ENCODE data around the gene NFIB.

Gene NFIB

GRCh38 chr9:14306672-14307660 is 7.0 kb downstream of the NFIB start:
- H3K4me3 ChIP-seq (ENCODE audit: low read depth, low read length): no peak overlapping the region
- POLR2A ChIA-PET: no interaction called here
- CTCF ChIA-PET: interaction anchor here (0.6 kb wide), 1 partner anchor 47 kb away, joined by 3 read pairs; no protein-coding TSS in a partner anchor
- DNase-seq (ENCODE audit: low read depth, low spot score): no peak
- TF ChIP-seq, protein P1, sequence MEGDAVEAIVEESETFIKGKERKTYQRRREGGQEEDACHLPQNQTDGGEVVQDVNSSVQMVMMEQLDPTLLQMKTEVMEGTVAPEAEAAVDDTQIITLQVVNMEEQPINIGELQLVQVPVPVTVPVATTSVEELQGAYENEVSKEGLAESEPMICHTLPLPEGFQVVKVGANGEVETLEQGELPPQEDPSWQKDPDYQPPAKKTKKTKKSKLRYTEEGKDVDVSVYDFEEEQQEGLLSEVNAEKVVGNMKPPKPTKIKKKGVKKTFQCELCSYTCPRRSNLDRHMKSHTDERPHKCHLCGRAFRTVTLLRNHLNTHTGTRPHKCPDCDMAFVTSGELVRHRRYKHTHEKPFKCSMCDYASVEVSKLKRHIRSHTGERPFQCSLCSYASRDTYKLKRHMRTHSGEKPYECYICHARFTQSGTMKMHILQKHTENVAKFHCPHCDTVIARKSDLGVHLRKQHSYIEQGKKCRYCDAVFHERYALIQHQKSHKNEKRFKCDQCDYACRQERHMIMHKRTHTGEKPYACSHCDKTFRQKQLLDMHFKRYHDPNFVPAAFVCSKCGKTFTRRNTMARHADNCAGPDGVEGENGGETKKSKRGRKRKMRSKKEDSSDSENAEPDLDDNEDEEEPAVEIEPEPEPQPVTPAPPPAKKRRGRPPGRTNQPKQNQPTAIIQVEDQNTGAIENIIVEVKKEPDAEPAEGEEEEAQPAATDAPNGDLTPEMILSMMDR (IDR thresholded peaks at IDR 0.05; ENCODE audit: insufficient read depth, low read length, missing control alignments): no peak

DNA sequence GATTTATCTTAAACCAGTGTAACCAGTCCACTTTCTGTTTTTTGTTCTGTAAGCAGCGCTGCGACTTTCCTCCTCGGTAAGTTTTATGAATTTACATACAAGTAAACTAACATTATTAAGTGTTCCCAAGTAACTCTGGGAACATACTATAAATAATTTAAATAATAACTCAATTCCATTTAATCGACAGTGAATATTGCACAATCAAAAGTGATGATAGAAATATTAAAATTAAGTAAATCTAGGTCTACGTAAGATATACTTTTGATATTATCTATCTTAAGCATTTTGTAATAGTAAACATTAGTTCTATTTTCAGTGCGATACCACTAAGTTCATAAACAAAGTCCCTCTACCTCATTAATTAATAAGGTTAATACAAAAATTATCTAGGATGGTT is 7.8 kb downstream of the NFIB start:
- DNase-seq (ENCODE audit: low read depth, low spot score): no peak
- ChIA-PET POLR2A (no interaction called here), CTCF (no interaction called here)
- TF ChIP-seq, protein P1 (IDR thresholded peaks at IDR 0.05; ENCODE audit: insufficient read depth, low read length, missing control alignments): no peak
- H3K4me3 ChIP-seq (ENCODE audit: low read depth, low read length): no peak overlapping the region

GRCh38 chr9:14304259-14304658 is 9.7 kb downstream of the NFIB start:
- H3K4me3 ChIP-seq (ENCODE audit: low read depth, low read length): no peak overlapping the region
- DNase-seq (ENCODE audit: low read depth, low spot score): no peak
- ChIA-PET CTCF (no interaction called here), POLR2A (no interaction called here)
- TF ChIP-seq, protein P1 (IDR thresholded peaks at IDR 0.05; ENCODE audit: insufficient read depth, low read length, missing control alignments): no peak

DNA sequence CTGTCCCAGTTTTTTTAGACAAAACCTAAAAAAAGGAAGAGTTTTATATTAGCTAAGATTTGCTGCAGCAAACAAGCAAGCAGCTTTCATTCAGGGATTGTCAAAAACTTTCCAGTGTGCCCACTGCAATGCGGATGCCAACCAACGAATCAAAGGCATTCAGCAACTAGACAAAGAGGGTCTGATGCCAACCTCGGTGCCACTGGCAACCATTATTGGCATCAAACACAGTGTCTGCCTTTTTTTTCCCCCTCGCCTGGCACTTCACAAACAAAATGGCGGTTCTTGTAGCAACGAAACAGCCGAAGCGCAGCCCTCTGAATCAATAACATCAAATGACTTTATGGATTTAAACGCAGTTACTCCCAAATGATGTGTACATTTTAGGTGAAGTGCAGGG is 10.4 kb downstream of the NFIB start:
- POLR2A ChIA-PET: no interaction called here
- CTCF ChIA-PET: no interaction called here

GRCh38 chr9:14303100-14303499 is 10.8 kb downstream of the NFIB start:
- POLR2A ChIA-PET: no interaction called here
- CTCF ChIA-PET: no interaction called here
- TF ChIP-seq, protein P1 (IDR thresholded peaks at IDR 0.05; ENCODE audit: insufficient read depth, low read length, missing control alignments): no peak
- H3K4me3 ChIP-seq (ENCODE audit: low read depth, low read length): no peak overlapping the region
- DNase-seq (ENCODE audit: low read depth, low spot score): no peak

More for the DNA sequence above, 10.4 kb downstream of the NFIB start:
- no peak overlapping the region for H3K4me3 ChIP-seq (ENCODE audit: low read depth, low read length)
- DNase-seq (ENCODE audit: low read depth, low spot score): no peak
- TF ChIP-seq, protein P1 (IDR thresholded peaks at IDR 0.05; ENCODE audit: insufficient read depth, low read length, missing control alignments): no peak

GRCh38 chr9:14302405-14302804 is 11.5 kb downstream of the NFIB start:
- TF ChIP-seq, protein P1 (IDR thresholded peaks at IDR 0.05; ENCODE audit: insufficient read depth, low read length, missing control alignments): no peak
- ChIA-PET CTCF (no interaction called here), POLR2A (no interaction called here)
- no peak overlapping the region for H3K4me3 ChIP-seq (ENCODE audit: low read depth, low read length)
- no peak for DNase-seq (ENCODE audit: low read depth, low spot score)

All from AG04449 (cell line).